ENCODE data around the gene ANGEL1.

- TF ChIP-seq CTCF (IDR thresholded peaks at IDR 0.05; ENCODE audit: insufficient read depth, low read length, poor library complexity, severe bottlenecking) (no peak), EZH2phosphoT487 (conservative IDR thresholded peaks at IDR 0.05; ENCODE audit: low read length) (no peak)
Observed at GRCh38 chr14:76770521-76771436, 41.9 kb downstream of the ANGEL1 start.
